NCI-H128 (cell line): ENCODE data around the gene ATP6V1C2.
"Not testable (repeated sequence)": the region's sequence is repeated elsewhere in the genome, so short reads cannot be mapped to it uniquely, and the experiment has no call there.

Experiments
- DNase-seq: peaks from one replicate; lab custom pipeline; 2025; ENCODE audit not compliant: unreplicated experiment; lab: John Stamatoyannopoulos, UW

ATP6V1C2 gene

GRCh38 chr2:10784719-10785118 is 63.3 kb downstream of the ATP6V1C2 start:
- no peak for DNase-seq

GRCh38 chr2:10785260-10785659 is 63.8 kb downstream of the ATP6V1C2 start:
- no peak for DNase-seq

- no peak for DNase-seq
These were observed 65.0 kb downstream of the ATP6V1C2 start for GRCh38 chr2:10786240-10786982.

- DNase-seq: no peak
These were observed 65.9 kb downstream of the ATP6V1C2 start for GRCh38 chr2:10787176-10787968.

- no peak for DNase-seq
These were observed 67.4 kb downstream of the ATP6V1C2 start for GRCh38 chr2:10788855-10789254.

GRCh38 chr2:10790228-10790973 is 69.0 kb downstream of the ATP6V1C2 start:
- DNase-seq: no peak

- no peak for DNase-seq
These were observed 70.7 kb downstream of the ATP6V1C2 start for GRCh38 chr2:10792001-10792634.

- DNase-seq: no peak
These were observed 71.4 kb downstream of the ATP6V1C2 start for GRCh38 chr2:10792660-10793400.

GRCh38 chr2:10793816-10794215 is 72.4 kb downstream of the ATP6V1C2 start:
- no peak for DNase-seq

GRCh38 chr2:10794876-10795275 is 73.4 kb downstream of the ATP6V1C2 start:
- DNase-seq: no peak

GRCh38 chr2:10795508-10796046 is 74.1 kb downstream of the ATP6V1C2 start:
- no peak for DNase-seq

GRCh38 chr2:10796703-10797102 is 75.3 kb downstream of the ATP6V1C2 start:
- no peak for DNase-seq

GRCh38 chr2:10798783-10799182 is 77.4 kb downstream of the ATP6V1C2 start:
- DNase-seq: no peak

- DNase-seq: no peak
These were observed 78.7 kb downstream of the ATP6V1C2 start for GRCh38 chr2:10800163-10800562.

GRCh38 chr2:10802657-10803056 is 81.2 kb downstream of the ATP6V1C2 start:
- DNase-seq: no peak

GRCh38 chr2:10805990-10806389 is 84.6 kb downstream of the ATP6V1C2 start:
- not testable (repeated sequence) for DNase-seq

- DNase-seq: no peak
These were observed 85.1 kb downstream of the ATP6V1C2 start for GRCh38 chr2:10806543-10806942.

- no peak for DNase-seq
These were observed 89.1 kb downstream of the ATP6V1C2 start for GRCh38 chr2:10810202-10811161.

GRCh38 chr2:10811517-10811916 is 90.1 kb downstream of the ATP6V1C2 start:
- no peak for DNase-seq
